HS-27A (cell line): ENCODE measurements around the gene S100A10.

Experiments used
- DNase-seq: peaks from one replicate; pipeline ENCODE4 v3.0.0-alpha.2; 2012; ENCODE audit warnings: low read depth, missing footprints

Gene S100A10

DNA sequence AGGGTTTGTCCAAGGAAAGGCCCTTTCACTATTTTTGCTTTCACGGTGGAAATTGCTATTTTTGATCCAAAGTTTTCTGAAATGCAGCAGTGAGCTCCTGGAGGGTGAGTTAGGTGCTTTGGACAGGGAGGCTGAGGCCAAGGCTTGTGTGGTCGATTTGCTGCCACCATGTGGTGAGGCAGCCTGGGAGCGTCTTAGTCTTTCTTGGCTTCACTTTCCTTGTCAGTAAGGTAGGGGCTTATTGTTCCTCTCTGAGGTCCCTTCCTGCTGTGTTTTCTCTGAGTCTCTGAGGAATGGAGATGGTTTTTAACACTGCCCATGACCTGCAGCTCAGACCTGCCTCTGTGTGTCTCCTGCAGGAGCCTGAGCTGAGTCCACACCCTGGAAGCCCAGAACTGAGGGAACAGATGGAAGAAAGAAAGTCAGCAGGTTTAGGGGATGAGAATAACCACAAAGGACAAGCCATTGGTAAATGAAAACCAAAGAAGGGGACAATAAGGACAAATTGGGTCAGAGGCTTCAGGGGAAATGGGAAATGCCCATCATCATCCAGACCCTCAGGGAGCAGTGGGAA, 20.1 kb upstream of the S100A10 start:
- no peak for DNase-seq

- no peak for DNase-seq
Measured at GRCh38 chr1:152009691-152010090, 16.0 kb upstream of the S100A10 start.

DNA sequence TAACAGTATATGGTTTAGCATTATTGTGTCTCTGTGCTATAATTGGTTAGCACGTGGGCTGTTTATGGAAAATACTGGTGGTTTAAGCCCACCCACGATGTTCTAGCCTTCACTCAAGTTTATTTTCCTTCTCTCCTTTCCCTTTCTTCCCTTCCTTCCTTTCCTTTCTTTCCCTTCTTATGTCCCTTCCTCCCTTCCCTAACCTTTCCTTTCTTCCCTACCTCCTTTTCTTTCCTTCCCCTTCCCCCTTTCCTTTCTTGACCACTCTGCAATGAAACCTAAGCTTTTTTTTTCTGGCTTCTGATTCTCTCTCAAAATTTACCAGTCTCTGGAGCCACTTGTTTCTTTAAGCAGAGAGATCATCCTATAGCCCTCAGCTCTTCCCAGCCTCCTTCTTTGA, 13.4 kb upstream of the S100A10 start:
- DNase-seq: no peak

GRCh38 chr1:152005360-152005912, 11.8 kb upstream of the S100A10 start:
- DNase-seq: no peak

DNA sequence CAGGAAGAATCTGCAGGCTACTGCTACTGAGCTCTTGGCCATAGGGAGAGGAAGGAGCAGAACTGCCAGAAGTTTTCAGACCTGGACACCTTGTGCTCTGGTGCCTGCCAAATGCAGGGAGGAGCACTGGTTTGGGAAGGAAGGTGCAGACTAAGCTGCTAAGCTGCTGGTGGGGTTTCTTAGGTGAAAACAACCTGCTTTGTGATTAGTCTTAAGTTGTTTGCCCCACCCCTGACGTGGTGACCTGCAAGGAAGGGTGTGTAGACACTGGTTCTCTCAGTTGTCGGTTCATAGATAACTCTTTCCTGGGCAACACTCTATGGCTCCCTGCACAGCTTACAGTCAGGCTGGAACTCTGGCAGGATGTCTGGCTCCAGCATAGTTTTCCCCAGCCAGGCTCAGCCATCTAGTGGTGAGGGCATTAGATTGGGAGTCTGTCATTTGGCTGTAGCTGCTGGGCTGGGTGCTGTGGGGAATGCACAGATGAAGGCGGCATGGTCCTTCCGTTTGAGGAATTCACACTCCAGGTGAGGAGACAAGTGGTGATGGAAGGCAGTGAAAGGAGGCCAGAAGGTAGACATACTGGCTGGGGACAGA, 10.3 kb upstream of the S100A10 start:
- no peak for DNase-seq

GRCh38 chr1:152002960-152003359, 9.3 kb upstream of the S100A10 start:
- DNase-seq: no peak

DNA sequence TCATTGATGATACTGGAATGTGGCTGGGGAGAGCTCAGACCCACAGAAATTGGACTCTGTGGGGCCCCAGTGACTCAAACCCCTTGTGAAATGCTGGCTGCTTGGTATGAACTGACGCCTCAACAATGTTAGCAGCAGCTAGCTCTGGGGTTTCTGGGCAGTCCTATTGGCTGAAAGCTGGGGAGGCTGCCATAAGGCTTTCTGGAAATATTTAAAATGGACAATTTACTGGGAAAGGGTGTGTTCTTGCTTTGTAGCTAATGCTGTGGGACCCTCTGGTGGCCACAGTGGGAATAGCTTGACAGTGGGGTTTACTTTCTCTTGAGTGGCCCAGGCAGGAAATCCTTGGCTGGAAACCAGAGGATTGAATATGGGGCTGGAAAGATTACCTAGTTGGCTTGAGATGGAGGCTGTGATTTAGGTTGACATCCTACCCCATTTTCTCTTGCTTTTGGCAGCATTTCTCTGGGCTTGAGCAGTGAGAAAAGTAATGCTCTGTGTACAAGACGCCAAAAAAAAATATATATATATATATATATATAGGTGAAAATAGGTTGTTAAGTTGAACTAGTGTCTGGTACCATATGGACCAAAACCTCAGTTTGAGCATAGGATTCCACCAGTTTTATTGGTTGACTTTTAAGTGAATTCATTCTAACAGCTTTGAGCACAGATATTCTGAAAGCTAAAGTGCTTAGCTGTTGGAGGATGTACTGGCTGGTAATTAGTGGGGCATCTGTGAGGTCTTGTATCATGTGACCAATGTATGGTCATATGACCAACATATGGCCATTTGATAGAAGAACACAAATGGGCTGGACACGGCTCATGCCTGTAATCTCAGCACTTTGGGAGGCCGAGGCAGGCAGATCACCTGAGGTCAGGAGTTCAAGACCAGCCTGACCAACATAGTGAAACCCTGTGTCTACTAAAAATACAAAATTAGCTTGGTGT, 8.2 kb upstream of the S100A10 start:
- DNase-seq: no peak

GRCh38 chr1:152000964-152001630, 7.4 kb upstream of the S100A10 start:
- no peak for DNase-seq

DNA sequence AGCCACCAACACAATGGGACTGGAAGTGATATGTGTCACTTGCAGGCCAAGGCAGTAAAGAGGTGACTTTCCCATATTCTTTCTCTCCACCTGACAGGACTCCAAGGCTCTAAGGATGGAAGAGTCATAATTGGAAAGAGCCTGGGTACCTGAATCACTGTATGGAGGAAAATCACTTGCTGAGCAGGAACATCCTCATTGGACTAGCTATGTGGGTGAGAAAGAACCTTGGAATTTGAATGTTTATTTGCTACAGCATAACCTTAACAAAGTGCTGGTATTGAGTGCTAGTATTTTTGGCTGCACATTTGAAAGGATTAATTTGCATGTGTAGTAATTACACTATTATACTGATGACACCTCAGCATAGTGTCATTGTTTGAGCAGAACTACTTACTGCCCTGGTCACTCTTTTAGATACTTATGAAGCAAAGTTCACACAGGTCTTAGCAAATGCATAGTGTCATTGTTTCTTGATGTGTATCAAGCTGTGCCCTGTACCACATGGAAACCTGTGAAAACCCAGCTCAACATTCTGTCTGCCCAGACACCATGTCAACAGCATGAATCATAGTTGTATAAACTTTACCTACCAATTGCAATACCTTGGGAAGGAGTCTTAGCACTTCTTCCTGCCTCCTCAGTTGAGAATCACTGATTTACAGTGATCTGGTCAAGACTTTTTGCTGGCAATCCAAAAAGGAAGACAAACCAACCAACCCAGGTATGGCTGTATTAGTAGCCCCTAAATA, 5.1 kb upstream of the S100A10 start:
- no peak for DNase-seq

- DNase-seq: no peak
Measured at GRCh38 chr1:151997284-151997570, 3.6 kb upstream of the S100A10 start.

GRCh38 chr1:151995774-151996173, 2.1 kb upstream of the S100A10 start:
- DNase-seq: no peak

DNA sequence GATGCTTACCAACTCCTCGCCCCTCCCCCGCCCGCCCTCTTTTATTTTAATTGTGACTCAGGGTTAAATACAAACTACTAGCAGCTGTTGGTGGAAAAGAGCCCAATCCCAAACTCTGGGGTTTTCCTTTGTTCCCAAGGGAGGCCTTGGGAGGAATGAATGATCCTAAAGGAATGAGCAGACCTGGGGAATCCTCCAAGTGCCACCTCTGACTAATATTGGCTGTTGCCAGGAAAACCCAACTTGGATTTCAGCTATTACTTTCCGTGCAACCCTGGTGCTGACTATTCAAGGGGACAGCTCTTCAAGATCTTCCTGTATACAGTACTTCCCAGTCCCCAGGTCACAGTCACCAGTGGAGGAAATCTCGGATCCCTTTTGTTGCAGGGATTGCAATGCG, 1.3 kb upstream of the S100A10 start:
- peak; percentile 95 for DNase-seq

GRCh38 chr1:151993084-151993733, 450 bp downstream of the S100A10 start:
- DNase-seq: no peak

DNA sequence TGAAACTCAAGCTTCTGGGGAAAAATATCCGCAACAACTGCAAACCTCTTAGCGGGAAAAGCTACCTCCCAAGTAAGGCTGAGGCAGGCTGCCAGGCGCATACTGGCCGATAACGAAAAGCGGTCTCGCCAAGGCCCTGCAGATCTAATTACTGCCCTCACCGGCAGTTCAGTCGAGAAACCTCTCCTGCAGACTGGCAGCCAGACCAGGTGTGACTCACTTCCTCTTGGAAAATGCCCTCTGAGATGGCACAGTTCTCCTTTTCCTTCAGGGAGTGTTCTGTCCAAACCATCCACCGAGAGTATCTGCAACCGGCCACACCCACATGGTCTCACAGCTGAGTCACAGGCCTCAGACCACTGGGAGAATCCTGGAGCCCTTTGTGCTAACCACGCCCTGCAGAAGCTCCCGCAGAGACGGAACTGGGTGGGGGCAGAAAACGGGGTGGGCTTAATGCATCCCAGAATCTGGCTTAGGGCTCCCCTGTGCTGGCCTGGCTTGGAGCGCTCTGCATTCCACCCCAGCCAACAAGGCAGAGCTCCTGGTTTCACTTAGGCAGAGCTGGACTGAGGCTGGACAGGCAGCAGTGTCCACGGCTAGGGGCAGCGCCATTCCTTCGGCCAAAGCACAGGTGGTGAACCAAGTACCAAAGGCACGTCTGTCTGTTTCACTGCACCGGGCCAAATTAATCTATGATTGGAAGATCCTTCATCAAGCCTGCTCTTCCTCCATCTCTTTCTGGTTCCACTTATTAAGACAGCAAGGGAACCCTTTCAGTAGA, 1.2 kb downstream of the S100A10 start:
- DNase-seq: peak; percentile 99

DNA sequence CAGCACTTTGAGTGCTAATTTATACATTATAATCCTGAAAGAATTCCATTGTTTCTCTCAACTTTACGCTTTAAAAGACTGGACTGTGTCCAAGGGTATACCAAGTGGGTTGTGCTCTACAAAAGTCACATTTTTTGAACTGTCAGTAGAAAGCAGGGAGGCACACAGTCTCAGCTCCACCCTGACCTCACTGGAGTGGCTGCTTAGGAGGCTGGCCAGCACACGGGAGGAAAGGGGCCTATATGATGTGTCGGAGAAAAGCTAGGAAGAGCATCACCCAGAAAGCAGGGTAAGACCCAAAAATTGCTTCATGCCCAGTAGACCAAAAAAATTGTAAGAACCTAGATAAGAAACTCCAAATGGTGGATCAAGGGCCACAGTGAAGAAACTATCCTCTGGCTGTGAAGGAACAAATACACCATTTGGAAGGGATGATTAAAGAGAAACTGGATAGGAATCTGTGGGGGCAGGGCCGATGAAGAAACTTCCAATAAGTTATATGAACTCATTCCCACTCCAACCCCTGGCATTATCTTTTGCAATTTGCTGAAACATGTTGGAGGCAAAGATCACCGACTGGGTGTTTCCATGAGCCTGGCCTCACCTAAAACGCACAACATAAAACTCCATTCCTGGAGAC, 1.9 kb downstream of the S100A10 start:
- no peak for DNase-seq

GRCh38 chr1:151990856-151991198, 2.8 kb downstream of the S100A10 start:
- no peak for DNase-seq

DNA sequence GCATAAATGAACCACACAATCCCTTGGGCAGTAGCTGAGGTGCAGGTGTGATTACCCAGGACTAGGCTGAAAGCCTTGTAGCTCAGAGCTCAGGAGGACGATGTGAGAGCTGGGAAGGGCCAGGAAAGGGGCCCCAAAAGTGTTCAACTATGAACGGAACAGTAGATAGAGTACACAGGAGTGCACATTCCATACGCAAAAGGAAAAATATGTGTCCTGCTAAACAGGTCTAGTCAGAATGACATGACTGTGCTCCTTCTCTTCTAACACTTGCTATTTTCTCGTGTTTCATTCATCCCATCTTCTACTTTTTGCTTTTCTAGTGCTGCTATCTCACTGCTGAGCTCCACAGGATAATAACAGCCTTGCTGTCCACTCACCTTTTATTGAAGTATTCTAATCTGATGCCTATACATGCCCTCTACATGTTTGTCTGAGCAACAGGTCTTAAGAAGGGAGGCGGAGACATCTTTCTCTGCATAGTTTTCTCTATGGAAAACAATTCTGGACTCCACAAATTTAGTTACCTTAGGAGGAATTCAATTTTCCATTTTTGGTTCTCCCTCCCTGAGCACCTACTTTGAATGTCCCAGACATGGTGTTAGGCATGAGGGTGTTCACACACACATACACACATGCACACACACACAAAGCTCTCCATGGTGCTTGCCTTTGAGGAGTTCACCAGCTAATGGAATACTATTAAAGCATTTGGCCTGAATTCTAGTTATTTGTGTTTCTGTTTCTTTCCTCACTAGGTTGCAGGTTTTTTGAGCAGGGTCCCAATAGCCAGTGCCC, 3.4 kb downstream of the S100A10 start:
- DNase-seq: no peak

DNA sequence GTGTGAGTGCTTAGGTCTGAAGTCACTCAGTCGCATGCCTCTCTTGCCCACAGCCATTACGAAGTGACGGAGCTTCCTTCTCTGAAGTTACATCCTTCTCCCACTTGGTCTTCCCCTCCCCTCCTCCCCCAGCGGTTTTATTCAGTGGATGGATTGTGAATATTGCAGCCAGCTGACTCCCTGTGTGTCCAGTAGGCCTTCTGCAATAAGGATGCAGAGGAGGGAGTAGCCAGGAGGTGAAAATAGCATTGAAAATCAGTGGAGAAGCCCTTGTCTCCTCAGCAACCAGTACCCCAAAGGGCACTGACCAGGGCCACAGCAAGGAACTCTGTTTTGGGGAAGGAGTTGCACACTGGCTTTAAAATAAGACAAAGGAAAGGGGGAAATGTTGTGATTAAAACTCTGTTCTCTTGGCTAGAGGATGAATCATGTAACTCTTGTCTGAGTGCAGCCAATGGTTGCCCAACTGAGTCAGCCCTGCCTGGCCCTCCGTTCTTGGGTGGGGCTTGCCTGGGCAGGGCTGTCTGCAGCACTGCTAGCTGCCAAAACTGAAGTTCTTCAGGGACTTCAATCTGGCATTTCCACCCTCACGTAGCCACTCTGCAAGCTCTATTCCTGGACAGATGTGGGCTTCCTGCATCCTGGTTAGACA, 4.3 kb downstream of the S100A10 start:
- no peak for DNase-seq
